Endometrium (tissue), 2 donors: ENCODE results near the gene FEM1B.

ENCODE experiments used
- FAIRE-seq: peaks from 2 replicates; lab custom pipeline; 2012; peaks lifted over from hg19 to GRCh38; lab: Jason Lieb, UNC
- donor health status: control.
- donor health status: control.

Gene FEM1B

GRCh38 chr15:68259883-68260282 lies 17.7 kb upstream of the FEM1B start:
- no peak for FAIRE-seq

DNA sequence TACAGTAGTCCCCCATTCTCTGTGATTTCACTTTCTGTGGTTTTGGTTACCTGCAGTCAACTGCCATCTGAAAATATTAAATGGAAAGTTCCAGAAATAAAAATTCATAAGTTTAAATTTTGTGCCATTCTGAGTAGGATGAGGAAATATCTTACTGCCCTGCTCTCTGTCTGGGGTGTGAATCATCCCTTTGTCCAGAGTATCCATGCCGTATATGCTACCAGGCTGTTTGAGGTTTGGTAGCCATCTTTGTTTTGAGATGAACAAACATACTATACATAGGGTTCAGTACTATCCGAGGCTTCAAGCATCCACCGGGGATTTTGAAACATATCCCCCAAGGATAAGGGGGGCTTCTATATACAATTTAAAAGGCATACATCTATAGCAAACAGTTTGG lies 16.3 kb upstream of the FEM1B start:
- no peak for FAIRE-seq

DNA sequence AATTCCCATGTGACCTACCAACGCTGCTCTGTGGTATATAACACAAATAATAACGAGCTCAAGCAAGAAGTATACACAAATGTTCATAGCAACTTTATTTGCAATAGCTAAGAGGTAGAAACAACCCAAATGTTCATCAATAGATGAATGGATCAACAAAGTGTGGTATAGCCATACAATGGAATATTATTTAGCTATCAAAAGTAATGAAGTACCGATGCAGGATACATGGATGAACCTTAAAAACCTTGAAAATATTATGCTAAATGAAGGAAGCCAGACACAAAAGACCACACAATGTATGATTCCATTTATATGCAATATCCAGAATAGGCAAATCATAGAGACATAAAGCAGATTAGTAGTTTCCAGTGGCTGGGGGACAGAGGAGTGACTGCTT lies 15.6 kb upstream of the FEM1B start:
- no peak for FAIRE-seq

DNA sequence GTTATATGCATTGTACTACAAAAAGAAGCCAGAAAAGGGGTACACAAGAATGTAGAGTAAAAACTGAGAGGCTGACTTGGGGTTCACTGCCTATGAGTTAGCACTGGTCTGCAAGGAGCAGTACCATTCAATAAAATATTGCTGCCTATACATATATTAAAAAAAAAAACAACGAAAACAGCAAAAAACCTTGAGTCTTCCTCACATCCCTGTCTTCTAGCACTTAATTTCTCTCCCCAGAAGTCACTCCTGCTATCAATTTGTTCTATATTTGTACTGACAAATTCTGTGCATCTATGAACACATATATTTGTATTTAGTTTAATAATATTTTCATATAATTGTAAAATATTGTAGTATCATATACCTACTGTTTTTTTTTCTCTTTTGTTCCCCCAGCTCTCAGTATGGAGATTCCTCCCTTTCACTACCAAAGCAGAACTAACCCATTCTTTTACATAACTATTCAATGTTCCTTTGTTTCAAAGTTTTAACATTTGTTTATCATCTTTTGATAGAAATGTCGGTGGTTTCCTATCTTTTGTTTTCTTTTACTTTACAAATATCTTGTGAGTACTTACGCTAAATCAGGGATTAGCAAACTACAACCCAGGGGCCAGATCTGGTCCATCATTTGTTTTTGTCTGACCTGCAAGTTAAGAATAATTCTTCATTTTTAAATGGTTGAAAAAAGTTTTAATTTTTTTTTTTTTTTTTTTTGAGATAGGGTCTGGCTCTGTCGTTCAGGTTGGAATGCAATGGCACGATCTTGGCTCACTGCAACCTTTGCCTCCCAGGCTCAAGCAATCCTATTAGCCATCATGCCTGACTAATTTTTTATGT lies 14.8 kb upstream of the FEM1B start:
- FAIRE-seq: no peak

DNA sequence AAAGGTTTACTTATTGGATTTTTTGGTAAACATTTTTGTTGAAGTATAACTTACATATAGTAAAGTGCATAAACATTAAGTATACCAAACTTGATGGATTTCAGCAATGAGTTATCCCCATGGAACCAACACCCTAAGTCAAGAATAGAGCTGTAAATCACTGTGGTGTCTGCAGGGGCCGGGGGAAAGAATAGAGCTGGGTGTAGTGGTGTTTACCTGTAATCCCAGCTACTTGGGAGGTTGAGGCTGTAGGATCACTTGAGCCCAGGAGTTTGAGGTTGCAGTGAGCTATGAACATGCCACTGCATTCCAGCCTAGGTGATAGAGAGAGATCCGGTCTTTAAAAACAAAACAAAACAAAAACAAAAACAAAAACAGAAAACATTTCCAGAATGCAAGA lies 13.3 kb upstream of the FEM1B start:
- no peak for FAIRE-seq

DNA sequence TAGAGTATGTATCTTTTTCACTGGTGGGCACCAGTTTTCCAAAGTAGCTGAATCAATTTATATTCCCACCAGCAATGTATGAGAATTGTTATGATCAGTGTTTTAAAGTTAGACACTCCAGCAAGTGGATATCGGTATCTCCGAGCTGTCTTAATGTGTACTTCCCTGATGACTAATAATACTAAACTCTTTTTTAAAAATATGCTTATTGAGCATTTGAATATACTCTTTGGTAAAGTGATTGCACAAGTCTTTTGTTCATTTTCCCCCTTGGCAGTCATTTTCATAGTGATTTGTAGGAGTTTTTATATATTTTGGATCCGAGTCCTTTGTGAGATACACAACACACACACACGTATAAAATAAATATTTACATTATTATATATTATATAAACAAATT lies 12.5 kb upstream of the FEM1B start:
- FAIRE-seq: peak; percentile 8

DNA sequence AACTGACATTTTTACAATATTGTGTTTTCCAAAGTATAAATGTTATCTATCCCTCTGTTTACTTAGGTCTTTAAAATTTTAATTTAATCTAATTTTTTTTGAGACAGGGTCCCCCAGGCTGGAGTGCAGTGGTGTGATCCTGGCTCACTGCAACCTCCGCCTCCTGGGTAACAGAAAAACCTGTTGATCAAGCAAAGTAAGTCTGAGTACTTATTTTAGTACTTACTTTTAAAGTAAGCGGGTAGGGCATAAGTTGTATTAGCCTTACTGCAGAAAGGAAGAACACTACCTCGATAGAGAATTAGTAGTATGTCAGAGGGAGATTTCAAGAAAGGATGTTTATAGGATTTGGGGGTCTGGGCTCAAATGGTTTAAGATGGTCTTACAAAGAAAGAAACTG lies 11.9 kb upstream of the FEM1B start:
- FAIRE-seq: no peak

DNA sequence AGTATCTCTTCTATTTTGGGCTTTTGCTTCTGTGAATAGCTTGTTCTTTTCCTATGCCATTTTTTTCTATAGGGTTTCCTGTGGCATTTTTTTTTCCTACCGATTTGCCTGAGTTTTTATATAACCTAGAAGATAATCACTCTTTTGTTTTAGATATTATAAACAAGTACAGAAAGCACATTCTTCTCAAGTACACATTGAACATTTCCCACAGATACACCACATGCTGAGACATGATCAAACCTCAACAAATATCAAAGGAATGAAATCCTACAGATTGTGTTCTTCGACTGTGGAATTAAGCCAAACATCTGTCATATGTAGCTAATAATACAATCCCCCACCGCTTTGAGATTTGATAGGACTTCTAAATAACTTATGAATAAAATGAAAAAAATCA lies 9.1 kb upstream of the FEM1B start:
- no peak for FAIRE-seq

GRCh38 chr15:68271854-68272471 lies 5.6 kb upstream of the FEM1B start:
- FAIRE-seq: no peak

- no peak for FAIRE-seq
These were observed 4.7 kb upstream of the FEM1B start for GRCh38 chr15:68272721-68273271.

DNA sequence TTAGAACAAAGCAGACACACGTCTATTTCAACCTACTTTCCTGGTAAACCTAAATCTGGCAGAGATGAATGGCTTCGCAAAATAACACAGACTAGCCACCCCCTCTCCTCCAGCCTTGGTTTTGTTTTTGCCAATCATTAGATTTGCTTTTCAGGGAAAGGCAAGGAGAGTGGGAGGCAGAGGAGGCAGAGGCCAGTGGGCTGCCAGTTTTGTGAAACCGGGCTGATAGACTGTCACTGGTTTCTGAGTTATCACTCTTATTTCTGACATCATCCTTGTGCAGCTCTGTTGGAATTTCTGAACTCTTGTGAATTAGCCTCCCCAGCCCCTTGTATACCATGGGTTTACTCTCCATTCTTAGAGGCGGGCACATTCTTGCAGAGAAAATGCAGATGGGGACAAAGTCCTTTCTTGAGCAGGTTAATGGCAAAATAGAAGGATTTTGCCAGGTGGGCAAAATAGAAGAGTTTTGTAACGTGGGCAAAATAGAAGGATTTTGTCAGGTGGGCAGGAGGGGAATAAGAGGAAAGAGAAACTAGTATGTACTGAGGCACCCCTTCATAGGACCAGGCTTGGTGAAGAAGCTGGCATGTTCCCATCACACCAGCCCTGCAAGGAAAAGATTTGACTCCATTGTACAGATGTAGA lies 3.2 kb upstream of the FEM1B start:
- FAIRE-seq: no peak

GRCh38 chr15:68275165-68275746 lies 2.3 kb upstream of the FEM1B start:
- no peak for FAIRE-seq

- FAIRE-seq: no peak
These were observed 877 bp upstream of the FEM1B start for GRCh38 chr15:68276668-68277067.

DNA sequence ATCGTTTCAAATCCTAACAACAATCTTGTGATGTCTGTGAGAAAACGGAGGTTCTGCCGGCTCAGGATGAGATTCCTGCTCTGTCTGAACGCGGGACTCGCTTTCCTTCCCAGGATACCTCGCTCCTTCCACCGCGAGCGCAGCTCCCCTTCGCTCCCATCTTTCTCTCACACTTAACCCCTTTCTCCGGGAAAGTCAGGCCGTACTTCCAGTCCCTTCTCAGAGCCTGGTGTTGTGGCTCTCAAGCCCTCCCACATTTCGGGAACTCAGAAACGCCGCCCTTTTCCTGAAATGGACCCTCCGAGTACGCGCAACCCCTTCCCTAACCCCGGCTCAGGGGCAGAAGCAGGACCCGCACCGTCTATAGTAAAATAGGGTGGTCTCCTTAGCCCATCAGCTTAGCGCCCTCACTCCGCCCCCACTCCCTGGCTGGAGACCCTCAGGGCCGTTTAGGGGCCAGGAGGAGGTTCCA lies 378 bp upstream of the FEM1B start:
- FAIRE-seq: no peak

DNA sequence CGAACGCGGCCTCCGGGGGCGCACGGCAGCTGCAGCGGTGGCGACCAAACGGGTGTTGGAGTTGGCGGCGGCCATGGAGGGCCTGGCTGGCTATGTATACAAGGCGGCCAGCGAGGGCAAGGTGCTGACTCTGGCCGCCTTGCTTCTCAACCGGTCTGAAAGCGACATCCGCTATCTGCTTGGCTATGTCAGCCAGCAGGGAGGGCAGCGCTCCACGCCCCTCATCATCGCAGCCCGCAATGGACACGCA lies 725 bp downstream of the FEM1B start:
- FAIRE-seq: no peak

GRCh38 chr15:68278595-68279405 lies 1.3 kb downstream of the FEM1B start:
- no peak for FAIRE-seq

GRCh38 chr15:68279779-68280753 lies 2.5 kb downstream of the FEM1B start:
- FAIRE-seq: no peak

DNA sequence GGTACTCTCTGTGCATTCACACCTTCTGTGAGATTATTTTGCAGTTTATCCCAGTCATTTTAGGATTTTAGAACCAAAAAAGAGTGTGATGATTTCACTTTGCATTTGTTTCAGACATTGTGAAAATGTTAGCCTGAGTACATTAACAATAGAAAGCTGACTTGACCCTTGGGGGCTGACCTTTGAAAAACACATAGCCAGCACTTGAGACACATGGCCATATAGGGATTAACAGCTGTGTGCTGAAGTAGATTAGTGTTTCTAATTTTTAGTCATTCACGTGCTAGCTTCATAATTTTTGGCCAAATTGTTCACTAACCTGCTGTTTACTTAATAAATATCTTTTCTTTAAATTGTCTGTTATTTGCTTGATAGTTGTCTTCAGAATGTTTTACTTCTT lies 3.5 kb downstream of the FEM1B start:
- FAIRE-seq: no peak

DNA sequence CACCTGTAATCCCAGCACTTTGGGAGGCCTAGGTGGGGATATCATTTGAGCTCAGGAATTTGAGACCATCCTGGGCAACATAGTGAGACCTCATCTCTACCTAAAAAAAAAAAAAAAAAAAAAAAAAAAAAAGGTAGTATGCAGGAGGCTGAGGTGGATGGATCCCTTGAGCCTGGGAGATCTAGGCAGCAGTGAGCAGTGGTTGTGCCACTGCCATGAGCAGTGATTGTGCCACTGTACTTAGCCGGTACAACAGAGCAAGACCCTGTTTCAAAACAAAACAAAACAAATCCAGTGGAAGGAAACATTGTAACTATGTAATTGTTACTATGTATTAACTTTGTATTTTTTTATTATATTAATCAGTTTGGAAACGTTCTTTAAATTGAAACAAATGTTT lies 5.9 kb downstream of the FEM1B start:
- FAIRE-seq: no peak

DNA sequence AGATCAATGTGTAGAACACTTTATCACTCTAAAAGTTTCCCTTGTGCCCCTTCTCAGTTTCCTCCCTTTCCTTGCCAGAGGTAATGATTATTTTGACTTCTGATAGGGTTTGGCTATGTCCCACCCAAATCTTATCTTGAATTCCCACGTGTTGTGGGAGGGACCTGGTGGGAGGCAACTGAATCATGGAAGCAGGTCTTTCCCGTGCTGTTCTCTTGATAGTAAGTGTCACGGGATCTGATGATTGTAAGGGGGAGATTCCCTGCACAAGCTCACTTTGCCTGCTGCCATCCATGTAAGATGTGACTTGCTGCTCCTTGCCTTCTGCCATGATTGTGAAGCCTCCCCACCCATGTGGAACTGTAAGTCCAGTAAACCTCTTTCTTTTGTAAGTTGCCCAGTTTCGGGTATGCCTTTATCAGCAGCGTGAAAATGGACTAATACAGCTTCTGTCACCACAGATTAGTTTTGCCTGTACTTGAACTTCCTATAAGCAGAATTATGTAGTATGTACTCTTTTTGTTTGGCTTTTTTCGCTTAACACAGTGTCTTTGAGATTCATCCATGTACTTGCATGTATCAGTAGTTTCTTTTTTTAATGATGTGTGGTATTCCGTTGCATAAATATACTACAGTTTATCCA lies 7.2 kb downstream of the FEM1B start:
- FAIRE-seq: no peak
